PFSK-1 (cell line): ENCODE data around the gene GLB1L3.

Experiments
- POLR2AphosphoS5 ChIP-seq: IDR thresholded peaks from 2 replicates; pipeline ENCODE4 v1.6.1; 2012; ENCODE audit warnings: low read depth, mild to moderate bottlenecking, control low read depth, low read length, moderate library complexity
- SIN3A ChIP-seq: IDR thresholded peaks from 2 replicates; pipeline ENCODE4 v1.6.1; 2012; ENCODE audit warnings: mild to moderate bottlenecking, low read length, moderate library complexity, borderline replicate concordance; ENCODE audit not compliant: insufficient read depth
- TAF1 ChIP-seq: IDR thresholded peaks from 2 replicates; pipeline ENCODE4 v1.6.1; 2012; ENCODE audit warnings: low read length, control low read depth, borderline replicate concordance; ENCODE audit not compliant: insufficient read depth

DNA sequence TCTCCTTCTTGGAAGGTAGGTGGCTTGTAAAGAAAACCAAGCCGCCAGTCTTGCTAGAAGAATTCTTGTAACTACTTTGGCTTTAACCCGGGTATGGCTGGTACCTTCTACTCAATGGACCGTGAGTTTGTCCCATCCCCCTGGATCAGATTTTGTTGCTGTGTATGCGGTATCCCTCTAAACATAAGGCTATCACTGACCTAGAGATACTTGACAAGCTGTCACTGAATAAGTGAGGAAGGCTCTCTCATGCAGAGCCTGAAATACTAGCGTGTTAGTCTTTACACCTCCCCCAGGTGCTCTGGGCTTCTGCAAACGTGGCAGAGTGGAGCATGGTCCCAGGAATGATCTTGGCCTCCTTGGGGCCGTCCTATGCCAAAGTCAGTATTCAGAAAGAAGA, 90.1 kb downstream of the GLB1L3 start:
- TF ChIP-seq POLR2AphosphoS5: no peak
- TF ChIP-seq TAF1: no peak
- TF ChIP-seq SIN3A: no peak
